ENCODE results near the gene LRMDA.

GRCh38 chr10:75612904-75613684, 181.7 kb downstream of the LRMDA start:
- TF ChIP-seq SIN3A (IDR thresholded peaks at IDR 0.05; ENCODE audit: low read depth) (no peak), EZH2phosphoT487 (IDR thresholded peaks at IDR 0.05; ENCODE audit: borderline replicate concordance) (no peak), RAD21 (IDR thresholded peaks at IDR 0.05; ENCODE audit: low read depth) (no peak), POLR2A (IDR thresholded peaks at IDR 0.05; ENCODE audit: borderline replicate concordance, extremely low read depth, insufficient read depth, insufficient read length) (no peak), REST (IDR thresholded peaks at IDR 0.05; ENCODE audit: low read depth) (no peak), ATF3 (IDR thresholded peaks at IDR 0.05) (no peak), ZFX (IDR thresholded peaks at IDR 0.05) (no peak), POLR2AphosphoS5 (IDR thresholded peaks at IDR 0.05; ENCODE audit: low read depth, low read length) (no peak), EGR1 (IDR thresholded peaks at IDR 0.05; ENCODE audit: low read depth) (no peak)
- TF ChIP-seq, protein P1, sequence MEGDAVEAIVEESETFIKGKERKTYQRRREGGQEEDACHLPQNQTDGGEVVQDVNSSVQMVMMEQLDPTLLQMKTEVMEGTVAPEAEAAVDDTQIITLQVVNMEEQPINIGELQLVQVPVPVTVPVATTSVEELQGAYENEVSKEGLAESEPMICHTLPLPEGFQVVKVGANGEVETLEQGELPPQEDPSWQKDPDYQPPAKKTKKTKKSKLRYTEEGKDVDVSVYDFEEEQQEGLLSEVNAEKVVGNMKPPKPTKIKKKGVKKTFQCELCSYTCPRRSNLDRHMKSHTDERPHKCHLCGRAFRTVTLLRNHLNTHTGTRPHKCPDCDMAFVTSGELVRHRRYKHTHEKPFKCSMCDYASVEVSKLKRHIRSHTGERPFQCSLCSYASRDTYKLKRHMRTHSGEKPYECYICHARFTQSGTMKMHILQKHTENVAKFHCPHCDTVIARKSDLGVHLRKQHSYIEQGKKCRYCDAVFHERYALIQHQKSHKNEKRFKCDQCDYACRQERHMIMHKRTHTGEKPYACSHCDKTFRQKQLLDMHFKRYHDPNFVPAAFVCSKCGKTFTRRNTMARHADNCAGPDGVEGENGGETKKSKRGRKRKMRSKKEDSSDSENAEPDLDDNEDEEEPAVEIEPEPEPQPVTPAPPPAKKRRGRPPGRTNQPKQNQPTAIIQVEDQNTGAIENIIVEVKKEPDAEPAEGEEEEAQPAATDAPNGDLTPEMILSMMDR (IDR thresholded peaks at IDR 0.05 in 2 of 3, conservative IDR thresholded peaks at IDR 0.05 in 1 of 3; ENCODE audit: borderline replicate concordance in 1 of 3, insufficient read depth in 1 of 3, low read depth in 2 of 3, low read length in 2 of 3), result no peak
- TF ChIP-seq, protein P2, sequence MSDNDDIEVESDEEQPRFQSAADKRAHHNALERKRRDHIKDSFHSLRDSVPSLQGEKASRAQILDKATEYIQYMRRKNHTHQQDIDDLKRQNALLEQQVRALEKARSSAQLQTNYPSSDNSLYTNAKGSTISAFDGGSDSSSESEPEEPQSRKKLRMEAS (IDR thresholded peaks at IDR 0.05), result no peak
- TF ChIP-seq, protein P3, sequence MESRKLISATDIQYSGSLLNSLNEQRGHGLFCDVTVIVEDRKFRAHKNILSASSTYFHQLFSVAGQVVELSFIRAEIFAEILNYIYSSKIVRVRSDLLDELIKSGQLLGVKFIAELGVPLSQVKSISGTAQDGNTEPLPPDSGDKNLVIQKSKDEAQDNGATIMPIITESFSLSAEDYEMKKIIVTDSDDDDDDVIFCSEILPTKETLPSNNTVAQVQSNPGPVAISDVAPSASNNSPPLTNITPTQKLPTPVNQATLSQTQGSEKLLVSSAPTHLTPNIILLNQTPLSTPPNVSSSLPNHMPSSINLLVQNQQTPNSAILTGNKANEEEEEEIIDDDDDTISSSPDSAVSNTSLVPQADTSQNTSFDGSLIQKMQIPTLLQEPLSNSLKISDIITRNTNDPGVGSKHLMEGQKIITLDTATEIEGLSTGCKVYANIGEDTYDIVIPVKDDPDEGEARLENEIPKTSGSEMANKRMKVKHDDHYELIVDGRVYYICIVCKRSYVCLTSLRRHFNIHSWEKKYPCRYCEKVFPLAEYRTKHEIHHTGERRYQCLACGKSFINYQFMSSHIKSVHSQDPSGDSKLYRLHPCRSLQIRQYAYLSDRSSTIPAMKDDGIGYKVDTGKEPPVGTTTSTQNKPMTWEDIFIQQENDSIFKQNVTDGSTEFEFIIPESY (IDR thresholded peaks at IDR 0.05; ENCODE audit: extremely low read depth, insufficient replicate concordance, low read length), result no peak

Data from HCT116 (cell line).